Measurements from ENCODE around the gene NIPA2. TPM values are rescaled to one million over a fixed set of nuclear protein-coding genes. Genes with fewer than 3 reads are reported as not detected.

NIPA2 gene
- total RNA-seq, 2 experiments from 2014 or later = 53.7 to 59.5 TPM

DNA sequence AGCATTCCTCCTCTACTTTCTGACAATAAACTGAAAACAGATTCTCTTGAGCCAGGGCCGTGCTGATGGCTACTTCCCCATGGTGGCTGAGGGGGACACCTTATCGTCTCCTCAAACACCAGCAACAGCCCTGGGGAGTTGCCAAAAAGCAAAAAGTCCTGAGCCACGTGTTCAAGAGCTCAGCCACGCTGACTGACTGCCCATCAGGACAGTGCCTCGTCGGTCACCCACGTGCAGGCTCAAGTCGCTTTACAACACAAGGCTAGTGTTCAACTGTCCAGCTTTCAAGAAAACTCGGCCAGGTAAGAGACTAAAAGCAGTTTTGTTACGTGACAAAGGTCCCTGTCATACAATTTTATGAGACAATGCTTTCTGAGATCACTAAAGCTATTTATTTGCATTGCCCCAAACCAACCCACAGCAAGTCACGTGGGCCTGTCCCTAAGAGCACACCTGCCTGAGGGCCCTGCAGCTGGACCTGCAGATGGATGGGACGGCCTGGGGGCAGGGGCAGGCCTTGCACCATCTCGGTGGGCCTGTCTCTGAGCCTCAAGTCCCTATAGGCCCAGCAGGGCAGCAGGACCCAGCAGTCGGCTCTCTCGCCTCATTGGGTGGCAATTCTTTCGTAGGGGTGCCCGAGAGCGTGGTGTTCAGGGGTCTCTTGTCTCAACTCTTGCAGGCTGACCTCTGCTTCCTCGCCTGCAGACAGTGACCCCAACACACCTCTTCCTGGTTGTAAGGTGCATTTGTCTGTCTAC is 42.7 kb downstream of the NIPA2 start:
- Mint-ChIP-seq H3K27ac (no peak overlapping the region), H3K27me3 (ENCODE audit: low read depth) (no peaks in the 10 kb centered on the region), H3K4me1 (ENCODE audit: low read depth) (peaks cover 4% of the 10 kb centered on the region), H3K36me3 (ENCODE audit: low read depth) (no peaks in the 10 kb centered on the region), H3K4me3 (no peak overlapping the region), H3K9me3 (ENCODE audit: insufficient read depth) (no peaks in the 10 kb centered on the region)
- ATAC-seq = no peak
- ChIA-PET POLR2A (no interaction called here), CTCF (no interaction called here)
- no peak for DNase-seq

- H3K27me3 Mint-ChIP-seq (ENCODE audit: low read depth) = no peaks in the 10 kb centered on the region
- POLR2A ChIA-PET = no interaction called here
- H3K9me3 Mint-ChIP-seq (ENCODE audit: insufficient read depth) = no peaks in the 10 kb centered on the region
These were observed 43.4 kb downstream of the NIPA2 start for GRCh38 chr15:22881739-22882440.

DNA sequence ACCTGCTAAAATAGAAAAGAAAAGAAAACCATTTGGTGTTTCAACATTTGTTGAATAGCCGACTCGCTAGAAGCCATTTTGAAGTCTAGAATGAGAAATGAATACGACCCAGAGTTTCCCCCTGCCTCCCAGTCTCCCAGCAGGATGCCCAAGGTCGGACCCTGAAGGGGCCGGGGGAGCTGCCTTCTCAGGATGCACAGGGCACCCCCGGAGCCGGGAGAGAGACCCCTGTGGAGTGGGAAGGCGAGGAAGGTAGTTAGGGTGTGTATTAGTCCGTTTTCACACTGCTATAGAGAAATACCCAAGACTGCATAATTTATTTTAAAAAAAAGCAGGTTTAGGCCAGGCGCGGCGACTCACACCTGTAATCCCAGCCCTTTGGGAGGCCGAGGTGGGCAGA is 44.7 kb downstream of the NIPA2 start:
- H3K9me3 Mint-ChIP-seq (ENCODE audit: insufficient read depth) = no peaks in the 10 kb centered on the region
- DNase-seq (no peak), ATAC-seq (no peak)
- H3K36me3 Mint-ChIP-seq (ENCODE audit: low read depth) = no peaks in the 10 kb centered on the region
- no peaks in the 10 kb centered on the region for H3K27me3 Mint-ChIP-seq (ENCODE audit: low read depth)
- H3K4me1 Mint-ChIP-seq (ENCODE audit: low read depth) = peaks cover 4% of the 10 kb centered on the region
- no peak overlapping the region for H3K4me3 Mint-ChIP-seq
- ChIA-PET CTCF (no interaction called here), POLR2A (no interaction called here)
- H3K27ac Mint-ChIP-seq = no peak overlapping the region

More at GRCh38 chr15:22881739-22882440, 43.4 kb downstream of the NIPA2 start:
- no peak for DNase-seq
- Mint-ChIP-seq H3K4me1 (ENCODE audit: low read depth) (peaks cover 4% of the 10 kb centered on the region), H3K27ac (no peak overlapping the region), H3K36me3 (ENCODE audit: low read depth) (no peaks in the 10 kb centered on the region), H3K4me3 (no peak overlapping the region)
- no peak for ATAC-seq
- CTCF ChIA-PET = no interaction called here

DNA sequence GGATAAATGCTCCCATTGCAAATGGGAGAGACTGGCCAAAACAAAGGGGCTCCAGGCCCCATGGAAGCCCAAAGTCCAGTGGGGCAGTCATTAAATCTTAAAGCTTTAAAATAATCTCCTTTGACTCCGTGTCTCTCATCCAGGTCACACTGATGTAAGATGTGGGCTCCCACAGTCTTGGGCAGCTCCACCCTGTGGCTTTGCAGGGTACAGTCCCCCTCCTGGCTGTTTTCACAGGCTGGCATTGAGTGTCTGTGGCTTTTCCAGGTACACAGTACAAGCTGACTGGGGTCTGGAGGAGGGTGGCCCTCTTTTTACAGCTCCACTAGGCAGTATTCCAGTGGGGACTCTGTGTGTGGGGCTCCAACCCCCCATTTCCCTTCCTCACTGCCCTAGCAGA is 45.9 kb downstream of the NIPA2 start:
- Mint-ChIP-seq H3K36me3 (ENCODE audit: low read depth) (no peaks in the 10 kb centered on the region), H3K27me3 (ENCODE audit: low read depth) (no peaks in the 10 kb centered on the region)

DNA sequence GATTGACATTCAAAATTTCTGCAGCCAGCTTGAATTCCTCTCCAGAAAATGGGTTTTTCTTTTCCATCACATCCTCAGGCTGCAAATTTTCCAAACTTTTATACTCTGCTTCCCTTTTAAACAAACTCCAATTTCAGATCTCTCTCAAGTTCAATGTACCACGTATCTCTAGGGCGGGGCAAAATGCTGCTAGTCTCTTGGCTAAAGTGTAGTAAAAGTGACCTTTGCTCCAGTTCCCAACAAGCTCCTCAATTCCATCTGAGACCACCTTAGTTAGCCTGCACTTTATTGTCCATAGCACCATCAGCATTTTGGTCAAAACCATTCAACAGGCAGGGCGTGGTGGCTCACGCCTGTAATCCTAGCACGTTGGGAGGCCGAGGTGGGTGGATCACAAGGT is 46.7 kb downstream of the NIPA2 start:
- H3K36me3 Mint-ChIP-seq (ENCODE audit: low read depth) = no peaks in the 10 kb centered on the region
- no peaks in the 10 kb centered on the region for H3K9me3 Mint-ChIP-seq (ENCODE audit: insufficient read depth)
- POLR2A ChIA-PET = no interaction called here
- H3K27me3 Mint-ChIP-seq (ENCODE audit: low read depth) = no peaks in the 10 kb centered on the region
- no peak for ATAC-seq
- CTCF ChIA-PET = no interaction called here
- H3K4me1 Mint-ChIP-seq (ENCODE audit: low read depth) = peaks cover 2% of the 10 kb centered on the region
- no peak overlapping the region for H3K4me3 Mint-ChIP-seq
- DNase-seq = no peak
- no peak overlapping the region for H3K27ac Mint-ChIP-seq

More for the DNA sequence above, 45.9 kb downstream of the NIPA2 start:
- no peak for ATAC-seq
- Mint-ChIP-seq H3K9me3 (ENCODE audit: insufficient read depth) (no peaks in the 10 kb centered on the region), H3K4me3 (no peak overlapping the region), H3K4me1 (ENCODE audit: low read depth) (peaks cover 4% of the 10 kb centered on the region), H3K27ac (no peak overlapping the region)
- peak; percentile 27 for DNase-seq
- CTCF ChIA-PET = no interaction called here
- POLR2A ChIA-PET = no interaction called here

DNA sequence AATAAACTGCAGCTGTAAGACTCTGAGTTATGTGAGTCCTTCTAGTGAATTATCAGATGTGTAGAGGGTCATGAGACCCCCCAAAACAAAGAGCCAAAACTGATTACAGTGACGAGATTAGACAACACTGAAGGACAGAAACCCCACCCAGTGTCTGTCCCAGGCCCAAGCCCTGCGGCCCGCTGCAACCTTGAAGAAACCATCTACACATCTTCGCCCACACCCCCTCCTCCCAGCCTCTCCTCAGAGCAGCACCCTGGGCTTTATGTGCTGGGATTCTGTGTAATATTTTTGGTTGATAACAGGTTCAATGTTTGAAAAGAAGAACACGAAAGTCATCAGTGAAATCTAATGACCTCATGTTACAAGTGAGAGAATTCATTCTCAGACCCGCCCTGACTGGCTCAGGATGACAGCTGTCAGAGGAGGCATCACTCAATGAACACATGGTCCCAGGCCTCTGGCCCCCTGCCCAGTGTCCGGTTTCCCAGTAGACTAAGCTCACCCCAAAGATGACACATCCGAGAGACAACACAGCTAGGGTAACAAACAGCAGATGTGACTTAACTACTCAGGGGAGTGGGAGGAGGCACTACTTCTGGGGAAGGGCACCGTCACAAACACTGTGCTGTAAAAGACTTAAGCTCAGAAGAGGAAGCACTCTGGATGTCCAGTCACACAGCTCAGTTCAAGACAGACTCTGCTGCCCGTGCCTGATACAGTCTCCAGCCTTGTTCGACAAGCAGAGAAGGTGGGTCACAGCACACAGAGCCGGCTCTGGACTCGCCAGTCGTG is 48.9 kb downstream of the NIPA2 start:
- ATAC-seq (no peak), DNase-seq (no peak)
- CTCF ChIA-PET = no interaction called here
- no peaks in the 10 kb centered on the region for H3K4me1 Mint-ChIP-seq (ENCODE audit: low read depth)
- H3K36me3 Mint-ChIP-seq (ENCODE audit: low read depth) = no peaks in the 10 kb centered on the region
- no peaks in the 10 kb centered on the region for H3K27me3 Mint-ChIP-seq (ENCODE audit: low read depth)
- POLR2A ChIA-PET = no interaction called here
- H3K9me3 Mint-ChIP-seq (ENCODE audit: insufficient read depth) = no peaks in the 10 kb centered on the region
- H3K27ac Mint-ChIP-seq = no peak overlapping the region
- no peak overlapping the region for H3K4me3 Mint-ChIP-seq

- Mint-ChIP-seq H3K36me3 (ENCODE audit: low read depth) (no peaks in the 10 kb centered on the region), H3K4me1 (ENCODE audit: low read depth) (no peaks in the 10 kb centered on the region), H3K4me3 (no peak overlapping the region), H3K27ac (no peak overlapping the region), H3K9me3 (ENCODE audit: insufficient read depth) (no peaks in the 10 kb centered on the region), H3K27me3 (ENCODE audit: low read depth) (no peaks in the 10 kb centered on the region)
- DNase-seq = no peak
- ChIA-PET CTCF (no interaction called here), POLR2A (no interaction called here)
- ATAC-seq = no peak
These were observed 49.8 kb downstream of the NIPA2 start for GRCh38 chr15:22888120-22888859.

GRCh38 chr15:22889146-22889818 is 50.8 kb downstream of the NIPA2 start:
- no peaks in the 10 kb centered on the region for H3K36me3 Mint-ChIP-seq (ENCODE audit: low read depth)
- CTCF ChIA-PET = no interaction called here
- no peaks in the 10 kb centered on the region for H3K9me3 Mint-ChIP-seq (ENCODE audit: insufficient read depth)
- POLR2A ChIA-PET = no interaction called here
- ATAC-seq (no peak), DNase-seq (no peak)
- no peak overlapping the region for H3K4me3 Mint-ChIP-seq
- H3K27ac Mint-ChIP-seq = no peak overlapping the region
- H3K4me1 Mint-ChIP-seq (ENCODE audit: low read depth) = no peaks in the 10 kb centered on the region
- H3K27me3 Mint-ChIP-seq (ENCODE audit: low read depth) = no peaks in the 10 kb centered on the region

- POLR2A ChIA-PET = no interaction called here
- no peaks in the 10 kb centered on the region for H3K36me3 Mint-ChIP-seq (ENCODE audit: low read depth)
- CTCF ChIA-PET = no interaction called here
- H3K9me3 Mint-ChIP-seq (ENCODE audit: insufficient read depth) = no peaks in the 10 kb centered on the region
- H3K4me3 Mint-ChIP-seq = no peak overlapping the region
- no peaks in the 10 kb centered on the region for H3K27me3 Mint-ChIP-seq (ENCODE audit: low read depth)
- DNase-seq (no peak), ATAC-seq (no peak)
- H3K27ac Mint-ChIP-seq = no peak overlapping the region
- H3K4me1 Mint-ChIP-seq (ENCODE audit: low read depth) = peaks cover 1% of the 10 kb centered on the region
These were observed 51.8 kb downstream of the NIPA2 start for GRCh38 chr15:22890296-22890695.

GRCh38 chr15:22891426-22892210 is 53.2 kb downstream of the NIPA2 start:
- DNase-seq = no peak
- no peak overlapping the region for H3K27ac Mint-ChIP-seq
- CTCF ChIA-PET = no interaction called here
- no peaks in the 10 kb centered on the region for H3K36me3 Mint-ChIP-seq (ENCODE audit: low read depth)
- H3K4me3 Mint-ChIP-seq = no peak overlapping the region
- POLR2A ChIA-PET = no interaction called here
- no peaks in the 10 kb centered on the region for H3K9me3 Mint-ChIP-seq (ENCODE audit: insufficient read depth)
- ATAC-seq = no peak
- H3K27me3 Mint-ChIP-seq (ENCODE audit: low read depth) = no peaks in the 10 kb centered on the region
- H3K4me1 Mint-ChIP-seq (ENCODE audit: low read depth) = peaks cover 5% of the 10 kb centered on the region

DNA sequence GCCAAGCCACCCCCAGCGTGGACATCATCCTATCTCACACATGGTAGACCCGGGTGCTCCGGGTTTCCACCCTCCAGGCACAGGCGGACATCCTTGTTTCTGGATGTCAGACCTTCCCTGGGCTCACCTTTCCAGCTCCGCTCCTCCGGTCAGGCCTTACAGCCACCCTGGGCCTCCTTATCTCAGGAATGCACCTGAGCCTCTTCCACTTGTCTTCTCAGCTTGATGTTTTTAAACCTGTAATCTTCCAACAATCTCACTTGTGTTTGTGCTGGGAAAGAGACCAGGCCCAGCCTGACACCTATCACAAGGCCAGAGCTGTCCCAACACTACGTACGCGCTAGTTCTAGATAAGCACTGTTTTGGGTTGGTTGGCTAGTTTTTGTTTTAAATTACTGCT is 53.9 kb downstream of the NIPA2 start:
- POLR2A ChIA-PET = interaction anchor here (0.7 kb wide), 1 partner anchor 44 kb away, joined by 3 read pairs; no protein-coding TSS in a partner anchor
- Mint-ChIP-seq H3K27ac (no peak overlapping the region), H3K4me1 (ENCODE audit: low read depth) (peaks cover 5% of the 10 kb centered on the region), H3K27me3 (ENCODE audit: low read depth) (no peaks in the 10 kb centered on the region), H3K9me3 (ENCODE audit: insufficient read depth) (no peaks in the 10 kb centered on the region), H3K4me3 (no peak overlapping the region), H3K36me3 (ENCODE audit: low read depth) (no peaks in the 10 kb centered on the region)
- CTCF ChIA-PET = no interaction called here
- DNase-seq (no peak), ATAC-seq (no peak)

Data from activated CD8-positive, alpha-beta T cell treated with anti-CD3 and anti-CD28 coated beads, Interleukin-2, amount 10 ng/mL, durations not matched to agents 7 days and 5 days (primary cell).